Measurements from ENCODE around the gene TEAD3.

DNA sequence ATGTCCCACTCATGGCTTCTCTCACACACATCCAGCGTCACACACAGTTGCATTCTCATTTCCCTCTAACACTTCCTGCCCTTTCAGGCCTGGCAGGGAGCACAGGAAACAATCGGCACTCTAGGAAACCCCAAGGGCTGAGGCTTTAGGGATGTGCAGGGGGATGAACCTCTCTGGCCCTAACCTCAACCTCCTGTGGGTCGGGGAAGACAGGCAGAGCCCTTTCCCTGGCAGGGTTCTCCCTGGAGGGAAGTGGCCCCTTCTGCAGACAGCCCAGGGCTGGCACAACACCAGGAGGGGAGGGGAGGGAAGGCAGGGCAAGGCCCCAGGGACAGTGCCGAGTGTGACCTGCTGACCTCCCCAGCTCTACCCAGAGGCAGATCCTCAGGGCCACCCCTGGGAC lies 2.7 kb downstream of the TEAD3 start:
- TF ChIP-seq, protein P1, sequence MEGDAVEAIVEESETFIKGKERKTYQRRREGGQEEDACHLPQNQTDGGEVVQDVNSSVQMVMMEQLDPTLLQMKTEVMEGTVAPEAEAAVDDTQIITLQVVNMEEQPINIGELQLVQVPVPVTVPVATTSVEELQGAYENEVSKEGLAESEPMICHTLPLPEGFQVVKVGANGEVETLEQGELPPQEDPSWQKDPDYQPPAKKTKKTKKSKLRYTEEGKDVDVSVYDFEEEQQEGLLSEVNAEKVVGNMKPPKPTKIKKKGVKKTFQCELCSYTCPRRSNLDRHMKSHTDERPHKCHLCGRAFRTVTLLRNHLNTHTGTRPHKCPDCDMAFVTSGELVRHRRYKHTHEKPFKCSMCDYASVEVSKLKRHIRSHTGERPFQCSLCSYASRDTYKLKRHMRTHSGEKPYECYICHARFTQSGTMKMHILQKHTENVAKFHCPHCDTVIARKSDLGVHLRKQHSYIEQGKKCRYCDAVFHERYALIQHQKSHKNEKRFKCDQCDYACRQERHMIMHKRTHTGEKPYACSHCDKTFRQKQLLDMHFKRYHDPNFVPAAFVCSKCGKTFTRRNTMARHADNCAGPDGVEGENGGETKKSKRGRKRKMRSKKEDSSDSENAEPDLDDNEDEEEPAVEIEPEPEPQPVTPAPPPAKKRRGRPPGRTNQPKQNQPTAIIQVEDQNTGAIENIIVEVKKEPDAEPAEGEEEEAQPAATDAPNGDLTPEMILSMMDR (IDR thresholded peaks at IDR 0.05; ENCODE audit: low read depth, low read length): no peak
- TF ChIP-seq, protein P2, sequence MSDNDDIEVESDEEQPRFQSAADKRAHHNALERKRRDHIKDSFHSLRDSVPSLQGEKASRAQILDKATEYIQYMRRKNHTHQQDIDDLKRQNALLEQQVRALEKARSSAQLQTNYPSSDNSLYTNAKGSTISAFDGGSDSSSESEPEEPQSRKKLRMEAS (IDR thresholded peaks at IDR 0.05; ENCODE audit: low read depth, low read length): no peak
- no peak for TF ChIP-seq POLR2A (IDR thresholded peaks at IDR 0.05; ENCODE audit: extremely low read depth, insufficient read length)
